Measurements from ENCODE around the gene BIRC6. TPM values are rescaled to one million over a fixed set of nuclear protein-coding genes. Genes with fewer than 3 reads are reported as not detected.

Gene BIRC6
- total and polyA plus RNA-seq, 2 of the 8 experiments (the other 6 are each of a cell fraction or from before 2014, with no cell fraction given) = 32.5 to 69.5 TPM

GRCh38 chr2:32652555-32653209, 295.9 kb downstream of the BIRC6 start (continued):
- no peak for TF ChIP-seq CHD2 (IDR thresholded peaks at IDR 0.05; ENCODE audit: low read length)

Data from H1 (cell line).